Hematopoietic multipotent progenitor cell (in vitro differentiated cells): Measurements from ENCODE around the gene CPNE1. TPM values are rescaled to one million over a fixed set of nuclear protein-coding genes. Genes with fewer than 3 reads are reported as not detected.

Experiments used
- DNase-seq, 3 donors: peaks; one replicate each; pipeline ENCODE4 v3.0.0-alpha.2; 2011 to 2015; ENCODE audit warnings: low read depth in 2 of 3, low spot score in 2 of 3
- total RNA-seq: library from RNA; depleted of rRNA; stranded (reverse); fragments of >200 nt; gene quantifications from one replicate; pipeline ENCODE4 v1.2.3, GENCODE V29; 2012

CPNE1 gene
- total RNA-seq, 1 donor, result 369 TPM

DNA sequence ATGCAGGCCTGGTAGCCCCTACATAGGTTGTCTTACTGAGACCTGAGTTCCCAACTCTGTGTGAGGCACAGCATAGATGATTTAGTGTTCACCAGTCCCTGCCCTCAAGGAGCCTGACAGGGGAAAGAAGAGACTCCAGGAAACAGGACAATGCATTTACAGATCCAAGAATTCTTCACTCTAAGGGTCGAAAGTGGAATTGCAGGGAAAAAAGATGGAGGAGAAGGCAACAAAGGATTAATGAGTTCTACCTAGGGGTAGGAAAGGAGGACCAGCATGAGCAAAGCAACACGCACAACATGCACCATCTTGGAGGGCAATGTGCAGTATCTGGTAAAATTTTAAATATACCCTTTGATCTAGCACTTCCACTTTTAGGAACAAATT lies 43.1 kb downstream of the CPNE1 start:
- no peak for DNase-seq

DNA sequence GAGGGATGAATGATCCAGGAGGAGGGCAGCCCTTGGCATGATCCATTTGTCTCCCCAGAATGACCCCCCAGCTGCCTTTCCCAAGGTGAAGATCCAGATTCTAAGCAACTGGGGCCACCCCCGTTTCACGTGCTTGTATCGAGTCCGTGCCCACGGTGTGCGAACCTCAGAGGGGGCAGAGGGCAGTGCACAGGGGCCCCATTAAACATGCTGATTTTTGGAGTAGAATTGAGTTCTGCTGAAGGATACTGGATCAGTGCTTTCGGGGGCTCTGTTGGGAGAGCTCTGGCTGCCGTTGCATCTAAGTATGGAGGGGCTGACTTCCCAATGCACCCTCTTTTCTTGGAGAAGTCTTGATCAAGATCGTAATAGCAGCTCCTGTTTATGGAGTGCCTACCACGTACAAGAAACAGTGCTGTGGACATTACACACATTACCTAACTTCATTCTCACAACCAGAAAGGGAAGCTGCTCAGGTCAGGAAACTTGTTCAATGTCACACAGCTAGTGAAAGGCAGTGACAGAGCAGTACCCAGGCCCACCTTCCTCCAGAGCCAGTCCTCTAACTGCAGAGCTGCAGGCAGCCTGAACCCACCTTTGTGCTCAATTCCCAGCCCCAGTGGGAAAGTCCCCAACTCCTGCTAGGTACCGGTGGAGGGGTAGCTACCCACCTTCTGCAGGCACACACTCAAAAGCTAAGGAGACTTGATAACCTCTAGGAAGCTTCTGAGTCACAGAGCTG lies 43.7 kb downstream of the CPNE1 start:
- DNase-seq, result no peak

DNA sequence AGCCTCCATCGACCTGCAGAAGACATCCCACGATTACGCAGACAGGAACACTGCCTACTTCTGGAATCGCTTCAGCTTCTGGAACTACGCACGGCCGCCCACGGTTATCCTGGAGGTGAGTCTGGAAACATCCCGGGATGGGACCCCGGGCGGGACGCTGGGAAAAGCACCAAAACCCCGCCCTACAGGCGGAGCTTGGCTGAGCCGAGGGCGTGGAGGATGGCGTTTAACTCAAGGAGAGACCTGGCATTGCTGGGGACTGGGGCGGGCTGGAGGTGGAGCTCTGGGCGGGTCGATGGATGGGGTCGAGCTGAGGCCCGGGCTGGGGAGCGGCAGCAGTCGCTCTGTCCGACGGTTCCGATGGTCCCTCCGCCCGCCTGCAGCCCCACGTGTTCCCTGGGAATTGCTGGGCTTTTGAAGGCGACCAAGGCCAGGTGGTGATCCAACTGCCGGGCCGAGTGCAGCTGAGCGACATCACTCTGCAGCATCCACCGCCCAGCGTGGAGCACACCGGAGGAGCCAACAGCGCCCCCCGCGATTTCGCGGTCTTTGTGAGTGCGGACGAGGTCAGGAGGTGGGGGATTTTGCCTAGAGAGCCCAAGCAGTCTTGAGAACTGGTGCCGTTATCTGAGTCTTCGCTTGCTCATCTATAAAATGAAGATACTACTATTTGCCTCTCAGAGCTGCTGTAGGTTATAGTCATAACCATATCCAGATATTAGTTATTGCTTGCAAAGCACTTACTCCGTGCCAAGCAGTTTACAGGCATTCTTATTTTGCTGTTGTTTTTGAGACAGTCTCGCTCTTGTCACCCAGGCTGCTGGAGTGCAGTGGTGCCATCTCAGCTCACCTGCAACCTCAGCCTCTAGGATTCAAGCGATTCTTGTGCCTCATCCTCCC lies 45.3 kb downstream of the CPNE1 start:
- peak; percentile 68 to 85 (median 78) for DNase-seq

DNA sequence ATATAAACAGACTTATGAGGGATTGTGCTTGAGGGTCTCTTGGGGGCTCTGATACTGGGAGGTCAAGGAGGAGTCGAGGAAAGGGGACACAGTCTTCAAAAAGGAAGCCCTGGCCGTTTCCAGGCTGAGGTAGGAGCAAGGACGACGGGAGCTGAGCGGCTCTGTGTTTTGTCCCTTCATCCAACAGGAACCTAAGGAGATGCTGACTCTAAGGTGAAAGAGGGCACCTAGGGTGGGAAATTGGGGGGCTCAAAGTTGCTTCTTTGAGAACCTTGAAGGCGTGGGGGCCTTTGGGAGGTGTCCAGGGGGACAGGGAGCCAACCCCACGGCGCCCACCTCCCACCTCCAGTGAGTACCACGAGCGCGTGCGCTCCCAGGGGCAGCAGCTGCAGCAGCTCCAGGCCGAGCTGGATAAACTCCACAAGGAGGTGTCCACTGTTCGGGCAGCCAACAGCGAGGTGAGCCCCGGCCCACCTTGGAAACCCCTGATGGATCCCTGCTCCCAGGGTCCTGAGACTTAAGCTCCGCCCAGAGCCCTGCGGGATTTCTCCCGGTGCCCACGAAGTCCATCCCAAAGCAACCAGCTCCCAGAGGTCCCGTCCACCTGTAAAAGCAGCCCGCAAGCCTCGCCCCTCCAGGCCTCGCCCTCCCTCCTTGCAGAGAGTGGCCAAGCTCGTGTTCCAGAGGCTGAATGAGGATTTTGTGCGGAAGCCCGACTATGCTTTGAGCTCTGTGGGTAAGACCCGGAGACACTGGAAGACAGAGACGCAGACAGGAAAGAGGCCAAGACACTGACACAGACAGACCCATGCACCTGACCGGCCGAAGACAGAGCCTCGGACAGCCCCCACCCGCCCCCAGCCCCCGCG lies 46.2 kb downstream of the CPNE1 start:
- DNase-seq, result no peak

DNA sequence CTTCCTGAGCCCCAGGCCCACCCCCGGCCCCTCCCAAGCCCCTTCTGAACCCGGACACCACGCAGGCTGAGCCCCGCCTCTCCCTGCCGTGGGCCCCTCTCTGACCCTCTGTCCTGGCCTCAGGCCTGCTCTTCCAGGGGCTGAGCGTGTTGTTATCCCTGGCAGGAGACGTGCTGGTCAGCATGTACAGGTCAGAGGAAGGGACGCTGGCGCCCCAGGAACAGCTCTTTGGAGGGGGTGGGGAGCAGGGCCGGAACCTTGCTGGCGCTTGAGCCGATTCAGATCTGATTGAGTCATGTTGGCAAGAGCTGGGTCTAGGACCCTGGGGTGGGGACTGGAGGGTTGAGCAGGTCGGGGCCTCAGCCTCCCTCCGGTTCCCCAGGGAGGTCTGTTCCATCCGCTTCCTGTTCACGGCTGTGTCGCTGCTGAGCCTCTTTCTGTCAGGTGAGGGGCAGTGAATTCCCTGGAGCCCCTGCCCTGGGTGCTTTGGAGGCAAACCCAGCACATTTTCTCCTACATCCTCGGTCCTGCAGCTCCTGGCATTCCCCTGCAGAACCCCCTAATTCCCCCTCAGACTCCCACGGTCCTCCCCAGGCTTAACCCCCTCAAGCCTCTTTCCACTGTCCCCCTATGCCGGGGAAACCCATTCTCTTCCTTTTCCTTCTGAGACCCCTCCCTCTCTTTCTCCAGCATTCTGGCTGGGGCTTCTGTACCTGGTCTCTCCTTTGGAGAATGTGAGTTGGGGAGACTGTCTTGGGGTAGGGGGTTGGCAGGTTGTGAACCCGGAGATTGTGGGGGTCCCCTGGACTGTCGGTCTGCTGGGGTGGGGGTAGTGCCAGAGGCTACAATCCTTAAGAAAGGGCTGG lies 47.1 kb downstream of the CPNE1 start:
- DNase-seq, result peak in 2 of 3 donors; percentile 49 to 57

DNA sequence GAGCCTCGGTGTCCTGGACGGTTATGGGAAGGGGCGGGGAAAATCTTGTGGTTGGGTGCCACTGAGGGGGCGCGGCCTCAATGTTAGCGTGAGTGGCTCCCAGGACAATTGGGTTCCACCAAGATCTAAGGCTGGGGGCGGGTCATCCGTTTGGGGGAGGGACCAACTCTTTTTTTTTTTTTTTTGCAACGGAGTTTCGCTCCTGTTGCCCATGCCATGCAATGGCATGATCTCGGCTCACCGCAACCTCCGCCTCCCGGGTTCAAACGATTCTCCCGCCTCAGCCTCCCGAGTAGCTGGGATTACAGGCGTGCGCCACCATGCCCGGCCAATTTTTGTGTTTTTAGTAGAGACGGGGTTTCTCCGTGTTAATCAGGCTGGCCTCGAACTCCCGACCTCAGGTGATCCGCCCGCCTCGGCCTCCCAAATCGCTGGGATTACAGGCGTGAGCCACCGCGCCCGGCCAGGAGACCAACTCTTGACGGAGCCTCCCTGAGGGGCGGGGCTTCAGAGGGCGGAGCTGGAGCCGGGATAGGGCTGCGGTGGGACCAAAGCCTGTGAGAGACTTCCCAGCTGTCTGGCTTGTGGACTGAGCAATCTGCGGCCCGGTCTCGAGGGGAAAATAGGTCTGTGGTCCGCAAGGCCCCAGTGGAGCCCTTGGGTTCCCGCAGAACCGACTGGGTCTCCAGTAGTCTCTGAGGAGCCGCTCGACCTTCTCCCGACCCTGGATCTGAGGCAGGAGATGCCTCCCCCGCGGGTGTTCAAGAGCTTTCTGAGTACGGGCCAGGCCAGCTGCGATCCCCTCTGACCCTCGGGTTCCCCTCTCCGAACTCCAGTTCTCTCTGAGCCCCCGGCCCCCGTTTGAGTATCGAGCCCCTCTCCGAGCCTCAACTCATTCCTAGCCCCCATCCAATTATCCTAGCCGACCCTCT lies 48.0 kb downstream of the CPNE1 start:
- peak; percentile 54 to 100 (median 97) for DNase-seq

DNA sequence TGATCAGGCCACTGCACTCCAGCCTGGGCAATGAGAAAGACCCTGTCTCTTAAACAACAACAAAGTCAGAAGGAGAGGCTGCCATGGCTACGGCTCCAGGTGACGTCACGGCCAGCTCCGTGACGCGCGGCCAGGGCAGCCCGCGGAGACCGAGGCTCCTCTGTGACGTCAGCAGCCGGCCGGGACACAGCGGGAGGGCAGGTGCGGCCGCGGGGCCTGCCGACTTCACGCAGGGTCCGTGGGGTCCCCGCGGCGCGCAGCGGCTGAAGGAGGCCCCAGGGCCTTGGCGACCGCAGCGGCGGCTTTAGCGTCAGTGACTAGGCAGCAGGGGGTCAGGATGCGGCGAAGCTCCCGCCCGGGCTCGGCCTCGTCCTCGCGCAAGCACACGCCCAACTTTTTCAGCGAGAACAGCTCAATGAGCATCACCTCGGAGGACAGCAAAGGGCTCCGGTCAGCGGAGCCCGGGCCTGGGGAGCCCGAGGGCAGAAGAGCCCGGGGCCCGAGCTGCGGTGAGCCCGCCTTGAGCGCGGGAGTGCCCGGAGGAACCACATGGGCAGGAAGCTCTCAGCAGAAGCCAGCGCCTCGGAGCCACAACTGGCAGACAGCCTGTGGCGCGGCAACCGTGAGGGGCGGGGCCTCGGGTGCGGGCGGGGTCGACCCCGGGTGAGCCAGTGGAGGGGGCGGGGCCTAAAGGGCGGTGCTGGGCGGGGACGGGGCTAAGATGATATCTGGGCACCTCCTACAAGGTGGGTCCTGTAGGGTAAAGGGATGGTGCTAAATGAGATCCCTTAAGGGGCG lies 48.8 kb downstream of the CPNE1 start, which contains the start of gene SPAG4:
Gene SPAG4 (plus strand): TSS at position 163 of the 798 bp plus-strand sequence. CDS start 175 bp downstream, at position 338.
- DNase-seq, result peak; percentile 79 to 100 (median 87)

DNA sequence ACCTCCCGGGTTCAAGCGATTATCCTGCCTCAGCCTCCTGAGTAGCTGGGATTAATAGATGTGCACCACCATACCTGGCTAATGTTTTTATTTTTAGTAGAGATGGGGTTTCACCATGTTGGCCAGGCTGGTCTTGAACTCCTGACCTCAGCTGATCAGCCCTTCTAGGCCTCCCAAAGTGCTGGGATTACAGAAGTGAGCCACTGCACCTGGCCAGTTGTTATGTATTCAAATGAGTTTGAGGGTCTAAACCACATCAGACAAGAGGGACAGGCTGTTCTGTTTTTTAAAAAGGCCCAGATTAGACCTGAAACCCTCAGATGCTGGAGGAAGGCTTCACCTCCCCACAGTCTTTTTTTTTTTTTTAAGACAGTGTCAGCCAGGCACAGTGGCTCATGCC lies 53.2 kb downstream of the CPNE1 start:
- DNase-seq, result no peak

DNA sequence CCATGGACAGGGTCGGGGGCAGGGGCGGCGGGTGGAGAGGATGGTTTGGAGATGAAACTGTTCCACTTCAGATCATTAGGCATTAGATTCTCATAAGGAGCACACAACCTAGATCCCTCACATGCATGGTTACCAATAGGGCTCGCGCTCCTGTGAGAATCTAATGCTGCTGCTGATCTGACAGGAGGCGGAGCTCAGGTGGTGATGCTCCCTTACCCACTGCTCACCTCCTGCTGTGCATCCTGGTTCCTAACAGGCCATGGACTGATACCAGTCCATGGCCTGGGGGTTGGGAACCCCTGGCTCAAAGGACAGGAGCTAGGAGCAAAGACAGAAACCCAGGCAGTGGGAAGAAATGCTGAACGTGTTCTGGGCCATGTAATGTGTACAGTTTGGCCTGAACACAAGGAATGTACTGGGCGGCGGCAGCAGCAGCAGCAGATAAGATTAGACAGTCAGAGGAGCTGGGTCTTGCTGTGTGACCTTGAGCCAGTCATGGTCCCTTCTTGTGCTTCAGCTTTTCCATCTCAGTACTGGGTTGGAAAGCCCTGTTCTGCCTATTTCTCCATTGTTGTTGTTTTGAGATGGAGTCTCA lies 53.8 kb downstream of the CPNE1 start:
- no peak for DNase-seq

DNA sequence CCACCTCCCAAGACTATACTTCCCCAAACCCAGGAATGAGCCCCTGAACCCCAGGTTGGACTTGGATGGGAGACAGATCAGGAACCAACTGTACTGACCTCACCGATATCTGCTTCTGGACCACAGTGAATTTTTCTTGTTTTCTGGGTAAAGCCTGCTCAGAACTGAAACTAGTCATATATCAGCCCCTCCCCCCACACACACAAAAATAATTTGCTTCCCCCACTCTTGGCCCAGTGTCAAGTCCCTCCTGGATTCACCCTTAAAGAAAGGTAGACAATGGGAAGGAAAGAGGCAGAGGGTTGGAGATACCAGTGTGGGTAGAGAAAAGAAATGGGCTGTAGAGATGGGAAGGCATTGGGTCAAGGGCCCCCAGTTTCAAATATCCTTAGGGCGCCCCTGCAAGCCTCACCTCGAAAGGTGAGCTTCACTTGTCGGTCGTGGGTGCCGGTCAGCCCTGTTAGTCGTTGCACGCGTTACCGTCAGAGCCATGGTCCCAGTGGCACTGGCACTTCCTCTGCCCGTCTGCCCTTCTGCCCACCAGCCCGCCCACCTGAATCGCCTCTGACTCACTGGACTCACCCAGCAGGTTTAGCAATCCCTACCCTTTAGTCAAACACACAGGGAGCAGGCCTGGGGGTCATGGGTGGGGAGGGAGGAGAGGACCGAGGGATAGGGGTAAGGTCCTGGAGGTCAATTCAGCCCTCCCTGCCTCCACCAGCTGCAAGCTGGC lies 57.5 kb downstream of the CPNE1 start:
- no peak for DNase-seq

DNA sequence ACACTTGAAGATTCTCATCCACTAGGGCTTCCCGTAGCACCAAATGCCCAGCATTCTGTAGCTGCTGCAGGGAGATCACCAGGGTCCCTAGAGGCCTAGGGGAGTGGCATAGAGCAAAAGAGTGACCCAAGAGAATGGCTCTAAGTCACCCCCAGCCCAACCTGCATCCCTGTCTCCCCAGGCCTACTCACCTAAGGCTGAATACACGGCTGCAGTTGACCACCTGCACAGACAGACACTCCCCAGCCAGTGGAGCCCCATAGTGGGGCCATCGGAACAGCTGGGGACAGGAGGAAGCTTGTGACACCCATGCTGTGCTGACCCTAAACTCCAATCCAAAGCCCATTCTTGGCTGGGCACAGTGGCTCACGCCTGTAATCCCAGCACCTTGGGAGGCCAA lies 58.6 kb downstream of the CPNE1 start:
- no peak for DNase-seq

DNA sequence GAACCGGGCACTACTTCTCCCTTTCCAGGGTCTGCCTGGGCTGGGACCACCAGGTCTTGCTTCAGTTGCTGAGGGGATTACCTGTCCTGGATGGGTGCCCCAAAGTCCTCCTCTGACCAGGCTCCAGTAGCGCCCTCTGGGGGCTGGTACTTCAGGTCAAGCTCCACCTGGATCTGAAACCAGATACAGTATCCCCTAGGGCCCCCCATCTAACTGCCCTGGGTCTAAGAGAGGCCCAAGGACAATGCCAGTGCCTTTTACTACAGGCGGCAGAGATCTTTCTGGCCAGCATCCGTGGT lies 60.3 kb downstream of the CPNE1 start:
- no peak for DNase-seq

DNA sequence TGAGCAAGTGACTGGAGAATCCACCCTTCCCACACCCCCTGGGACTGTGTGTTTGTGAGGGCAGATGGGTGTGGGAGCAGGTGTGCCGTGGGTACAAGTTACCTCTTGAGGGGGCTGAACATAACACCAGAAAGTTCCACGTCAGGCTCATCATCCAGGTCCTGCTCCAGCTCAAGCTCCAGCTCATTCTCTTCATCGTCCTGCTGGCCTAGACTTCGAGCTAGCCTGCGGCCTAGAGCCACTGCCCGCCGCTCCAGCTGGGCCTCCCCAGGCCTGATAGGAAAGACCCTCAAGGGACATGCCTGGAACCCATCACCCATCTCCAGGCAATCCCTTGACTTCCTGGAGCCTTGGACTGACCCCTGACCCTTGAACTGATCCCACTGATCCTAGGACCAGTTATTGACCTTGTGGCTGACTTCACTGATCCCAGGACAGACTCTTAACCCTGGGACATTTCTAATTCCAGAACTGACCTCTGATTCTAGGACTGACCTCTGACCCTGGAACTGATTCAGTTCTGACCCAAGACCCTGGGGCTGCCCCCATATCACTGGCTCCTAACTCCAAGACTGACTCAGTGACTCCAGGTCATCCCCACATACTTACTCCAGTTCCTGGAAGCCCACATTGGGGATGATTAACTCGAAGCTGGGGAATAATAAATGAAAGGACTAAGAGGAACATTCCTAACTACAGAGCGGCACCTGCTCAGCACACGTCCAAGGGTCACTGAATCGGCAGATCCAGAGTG lies 60.8 kb downstream of the CPNE1 start:
- DNase-seq, result no peak

DNA sequence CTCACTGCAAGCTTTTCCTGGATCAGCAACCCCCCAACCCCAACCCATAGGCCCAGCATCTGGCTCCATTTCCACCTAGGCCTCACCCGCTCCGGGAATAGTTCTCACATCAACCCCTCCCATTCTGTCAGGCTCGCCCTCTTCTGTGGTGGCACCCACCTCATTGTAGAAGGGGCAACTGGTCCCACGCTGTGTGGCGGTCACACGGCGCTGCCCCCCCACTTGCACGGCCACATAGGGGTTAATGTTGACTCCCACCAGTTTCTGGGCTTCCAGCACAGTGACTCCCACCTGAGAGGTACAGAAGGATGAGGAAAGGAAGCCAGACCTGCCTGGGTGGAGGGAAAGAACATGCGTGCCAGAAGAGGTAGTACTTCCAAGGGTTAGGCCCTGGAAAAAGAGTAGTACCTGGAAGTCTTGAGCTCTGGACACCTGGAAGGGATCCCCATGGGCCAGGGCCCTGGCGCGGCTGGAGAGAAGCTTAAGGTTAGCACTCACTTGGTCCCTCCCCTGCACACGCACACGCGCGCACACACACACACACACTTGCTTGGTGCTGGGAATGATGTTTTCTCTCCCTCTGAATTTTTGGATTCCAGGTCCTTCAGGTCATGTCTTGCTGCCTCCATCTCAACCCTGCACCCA lies 61.7 kb downstream of the CPNE1 start:
- DNase-seq, result no peak

DNA sequence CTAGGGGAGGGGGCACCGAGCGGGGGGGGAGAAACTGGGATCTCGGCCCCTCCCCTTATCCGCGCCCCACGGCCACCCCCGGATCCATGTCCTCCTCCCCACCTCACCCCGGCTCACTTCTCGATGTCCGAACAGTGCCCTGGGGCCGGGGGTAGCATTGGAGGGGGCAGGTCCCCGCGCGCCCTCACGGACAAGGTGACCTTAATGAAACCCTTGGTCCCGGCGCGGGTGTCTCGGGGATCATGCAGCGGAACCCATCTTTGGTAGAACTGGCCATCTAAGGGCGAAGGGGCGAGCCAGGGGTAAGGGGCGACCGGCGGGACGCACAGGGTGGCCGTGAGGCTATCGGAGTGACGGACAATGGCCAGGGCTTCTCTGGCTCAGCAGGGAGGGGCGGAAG lies 62.7 kb downstream of the CPNE1 start:
- DNase-seq, result no peak
